ENCODE data around the gene IFT20. TPM values are rescaled to one million over a fixed set of nuclear protein-coding genes. Genes with fewer than 3 reads are reported as not detected.

IFT20 gene
- total and polyA plus RNA-seq, 9 of the 15 experiments (the other 6 are each of a cell fraction or from before 2014, with no cell fraction given), result 11.2 to 38.6 (median 20.1) TPM

GRCh38 chr17:28357061-28357900, 22.0 kb upstream of the IFT20 start, which contains the start of gene POLDIP2 (continued):
- TF ChIP-seq ADNP (tag; IDR thresholded peaks at IDR 0.05) (no peak), RBM25 (IDR thresholded peaks at IDR 0.05; ENCODE audit: low read depth, low read length, severe bottlenecking) (peak; percentile 21), HDAC3 (IDR thresholded peaks at IDR 0.05; ENCODE audit: borderline replicate concordance, partially characterized antibody) (no peak), ZNF212 (CRISPR knock-in tag; IDR thresholded peaks at IDR 0.05) (0 out of 2 replicates have a peak, but pooled peaks have one; percentile 7), KAT2B (IDR thresholded peaks at IDR 0.05; ENCODE audit: low read depth, low read length) (no peak), ZNF184 (CRISPR knock-in tag; IDR thresholded peaks at IDR 0.05) (no peak), HEY1 (CRISPR knock-in tag; IDR thresholded peaks at IDR 0.05; ENCODE audit: borderline replicate concordance) (no peak), SRSF3 (IDR thresholded peaks at IDR 0.05; ENCODE audit: insufficient read depth, low read length) (no peak), HSF4 (CRISPR knock-in tag; IDR thresholded peaks at IDR 0.05; ENCODE audit: borderline replicate concordance) (no peak), DLX4 (CRISPR knock-in tag; IDR thresholded peaks at IDR 0.05) (no peak), CBX8 (IDR thresholded peaks at IDR 0.05; ENCODE audit: borderline replicate concordance, extremely low read depth, low read depth, low read length, poor library complexity, severe bottlenecking) (no peak), ZNF589 (CRISPR knock-in tag; IDR thresholded peaks at IDR 0.05; ENCODE audit: low read depth) (no peak), LCOR (CRISPR knock-in tag; IDR thresholded peaks at IDR 0.05) (0 out of 2 replicates have a peak, but pooled peaks have one; percentile 26), MAFF (IDR thresholded peaks at IDR 0.05; ENCODE audit: low read length) (no peak), NONO (IDR thresholded peaks at IDR 0.05; ENCODE audit: low read depth in 2 of 2, low read length in 1 of 2) (peak; percentile 66 to 95; a peak in 3 of 4 replicates), TEAD1 (CRISPR knock-in tag; IDR thresholded peaks at IDR 0.05) (no peak), ZSCAN29 (IDR thresholded peaks at IDR 0.05) (no peak), MIER1 (IDR thresholded peaks at IDR 0.05; ENCODE audit: low read depth) (no peak), ZNF224 (CRISPR knock-in tag; IDR thresholded peaks at IDR 0.05) (no peak), RNF2 (IDR thresholded peaks at IDR 0.05) (peak; percentile 72), ID3 (CRISPR knock-in tag; IDR thresholded peaks at IDR 0.05) (no peak), ID3 (tag; IDR thresholded peaks at IDR 0.05) (0 out of 2 replicates have a peak, but pooled peaks have one; percentile 20), ATF6 (CRISPR knock-in tag; IDR thresholded peaks at IDR 0.05) (no peak)
- TF ChIP-seq, protein P1, sequence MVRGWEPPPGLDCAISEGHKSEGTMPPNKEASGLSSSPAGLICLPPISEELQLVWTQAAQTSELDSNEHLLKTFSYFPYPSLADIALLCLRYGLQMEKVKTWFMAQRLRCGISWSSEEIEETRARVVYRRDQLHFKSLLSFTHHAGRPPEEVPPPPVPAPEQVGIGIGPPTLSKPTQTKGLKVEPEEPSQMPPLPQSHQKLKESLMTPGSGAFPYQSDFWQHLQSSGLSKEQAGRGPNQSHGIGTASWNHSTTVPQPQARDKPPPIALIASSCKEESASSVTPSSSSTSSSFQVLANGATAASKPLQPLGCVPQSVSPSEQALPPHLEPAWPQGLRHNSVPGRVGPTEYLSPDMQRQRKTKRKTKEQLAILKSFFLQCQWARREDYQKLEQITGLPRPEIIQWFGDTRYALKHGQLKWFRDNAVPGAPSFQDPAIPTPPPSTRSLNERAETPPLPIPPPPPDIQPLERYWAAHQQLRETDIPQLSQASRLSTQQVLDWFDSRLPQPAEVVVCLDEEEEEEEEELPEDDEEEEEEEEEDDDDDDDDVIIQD (CRISPR knock-in tag; IDR thresholded peaks at IDR 0.05), result no peak

Data from K562 (cell line).